Tibial nerve (tissue), 3 donors: ENCODE results near the gene ESYT3.

Experiments
- POLR2A ChIP-seq, 2 donors: fragments of 450-650 bp; IDR thresholded peaks; one replicate each; pipeline ENCODE4 v1.6.1; 2017; ENCODE audit warnings: antibody characterized with exemption in 2 of 2, mild to moderate bottlenecking in 2 of 2, moderate library complexity in 2 of 2
- TF ChIP-seq, protein P1 (sequence below), 5 experiments: fragments of 200-600 bp in 3 of 5; fragments of 450-650 bp in 2 of 5; sonication (generic) in 3 of 5; IDR thresholded peaks; one replicate each; pipeline ENCODE4 v1.5.1; 2016 to 2019; ENCODE audit warnings: antibody characterized with exemption in 5 of 5, mild to moderate bottlenecking in 3 of 5, moderate library complexity in 2 of 5

DNA sequence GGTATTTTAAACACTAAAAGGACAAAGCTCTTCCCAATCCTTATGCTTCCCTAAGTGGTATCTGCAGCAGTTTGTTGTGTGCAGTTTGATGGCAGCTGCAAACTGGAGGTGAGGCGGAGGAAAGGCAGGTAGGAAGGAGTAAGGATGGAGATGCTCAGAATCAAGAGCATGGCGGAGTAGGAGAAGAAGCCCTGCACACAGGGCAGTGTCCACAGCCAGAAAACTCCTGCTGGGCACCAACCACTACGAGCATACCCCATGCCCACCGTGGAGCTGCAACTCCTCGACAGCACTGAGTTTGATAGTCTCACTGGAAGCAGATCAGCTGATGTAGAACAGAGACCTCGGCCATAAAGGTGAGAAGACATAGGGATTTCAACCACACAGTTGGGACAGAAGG is 30.3 kb upstream of the ESYT3 start:
- TF ChIP-seq, protein P1, sequence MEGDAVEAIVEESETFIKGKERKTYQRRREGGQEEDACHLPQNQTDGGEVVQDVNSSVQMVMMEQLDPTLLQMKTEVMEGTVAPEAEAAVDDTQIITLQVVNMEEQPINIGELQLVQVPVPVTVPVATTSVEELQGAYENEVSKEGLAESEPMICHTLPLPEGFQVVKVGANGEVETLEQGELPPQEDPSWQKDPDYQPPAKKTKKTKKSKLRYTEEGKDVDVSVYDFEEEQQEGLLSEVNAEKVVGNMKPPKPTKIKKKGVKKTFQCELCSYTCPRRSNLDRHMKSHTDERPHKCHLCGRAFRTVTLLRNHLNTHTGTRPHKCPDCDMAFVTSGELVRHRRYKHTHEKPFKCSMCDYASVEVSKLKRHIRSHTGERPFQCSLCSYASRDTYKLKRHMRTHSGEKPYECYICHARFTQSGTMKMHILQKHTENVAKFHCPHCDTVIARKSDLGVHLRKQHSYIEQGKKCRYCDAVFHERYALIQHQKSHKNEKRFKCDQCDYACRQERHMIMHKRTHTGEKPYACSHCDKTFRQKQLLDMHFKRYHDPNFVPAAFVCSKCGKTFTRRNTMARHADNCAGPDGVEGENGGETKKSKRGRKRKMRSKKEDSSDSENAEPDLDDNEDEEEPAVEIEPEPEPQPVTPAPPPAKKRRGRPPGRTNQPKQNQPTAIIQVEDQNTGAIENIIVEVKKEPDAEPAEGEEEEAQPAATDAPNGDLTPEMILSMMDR (IDR thresholded peaks at IDR 0.05), result no peak
- no peak for TF ChIP-seq POLR2A (IDR thresholded peaks at IDR 0.05)
